ENCODE results near the gene BCAP31.
"Not testable (repeated sequence)": the region's sequence is repeated elsewhere in the genome, so short reads cannot be mapped to it uniquely, and the experiment has no call there.

BCAP31 gene

GRCh38 chrX:153762626-153763173, 38.5 kb upstream of the BCAP31 start:
- no peak for DNase-seq (ENCODE audit: low spot score)

GRCh38 chrX:153761863-153762262, 37.7 kb upstream of the BCAP31 start:
- no peak for DNase-seq (ENCODE audit: low spot score)

GRCh38 chrX:153755136-153755535, 30.9 kb upstream of the BCAP31 start:
- no peak for DNase-seq (ENCODE audit: low spot score)

GRCh38 chrX:153750127-153750774, 26.1 kb upstream of the BCAP31 start:
- DNase-seq (ENCODE audit: low spot score), result no peak

GRCh38 chrX:153749017-153749416, 24.8 kb upstream of the BCAP31 start:
- DNase-seq (ENCODE audit: low spot score), result not testable (repeated sequence)

GRCh38 chrX:153746991-153747390, 22.8 kb upstream of the BCAP31 start:
- DNase-seq (ENCODE audit: low spot score), result not testable (repeated sequence)

GRCh38 chrX:153746359-153746758, 22.2 kb upstream of the BCAP31 start:
- DNase-seq (ENCODE audit: low spot score), result no peak

GRCh38 chrX:153745067-153745433, 20.9 kb upstream of the BCAP31 start:
- DNase-seq (ENCODE audit: low spot score), result not testable (repeated sequence)

- DNase-seq (ENCODE audit: low spot score), result no peak
Observed at GRCh38 chrX:153744210-153745066, 20.3 kb upstream of the BCAP31 start.

- DNase-seq (ENCODE audit: low spot score), result not testable (repeated sequence)
Observed at GRCh38 chrX:153743468-153744209, 19.5 kb upstream of the BCAP31 start.

- not testable (repeated sequence) for DNase-seq (ENCODE audit: low spot score)
Observed at GRCh38 chrX:153742796-153743467, 18.7 kb upstream of the BCAP31 start.

GRCh38 chrX:153742111-153742510, 17.9 kb upstream of the BCAP31 start:
- DNase-seq (ENCODE audit: low spot score), result not testable (repeated sequence)

- DNase-seq (ENCODE audit: low spot score), result no peak
Observed at GRCh38 chrX:153741446-153741845, 17.3 kb upstream of the BCAP31 start.

- DNase-seq (ENCODE audit: low spot score), result no peak
Observed at GRCh38 chrX:153740631-153741222, 16.5 kb upstream of the BCAP31 start.

- DNase-seq (ENCODE audit: low spot score), result no peak
Observed at GRCh38 chrX:153739754-153740486, 15.7 kb upstream of the BCAP31 start.

- DNase-seq (ENCODE audit: low spot score), result no peak
Observed at GRCh38 chrX:153738056-153738605, 13.9 kb upstream of the BCAP31 start.

- no peak for DNase-seq (ENCODE audit: low spot score)
Observed at GRCh38 chrX:153736871-153737441, 12.8 kb upstream of the BCAP31 start.

GRCh38 chrX:153736071-153736820, 12.1 kb upstream of the BCAP31 start:
- no peak for DNase-seq (ENCODE audit: low spot score)

GRCh38 chrX:153735274-153735673, 11.1 kb upstream of the BCAP31 start:
- DNase-seq (ENCODE audit: low spot score), result no peak

Data from kidney capillary endothelial cell (primary cell).